HG03457 (cell line): ENCODE results near the gene FBLN2.
"Not testable (repeated sequence)": the region's sequence is repeated elsewhere in the genome, so short reads cannot be mapped to it uniquely, and the experiment has no call there.

Experiments used
- ATAC-seq: cut with Tn5 transposase; IDR thresholded peaks from one replicate; pipeline ENCODE4 v1.9.1; 2021; ENCODE audit warnings: moderate number of reproducible peaks; ENCODE audit not compliant: unreplicated experiment

The FBLN2 gene

GRCh38 chr3:13513913-13514517, 34.9 kb upstream of the FBLN2 start:
- no peak for ATAC-seq

- ATAC-seq: no peak
Observed at GRCh38 chr3:13514639-13515435, 34.1 kb upstream of the FBLN2 start.

- ATAC-seq: no peak
Observed at GRCh38 chr3:13515786-13516759, 32.9 kb upstream of the FBLN2 start.

GRCh38 chr3:13516760-13517135, 32.2 kb upstream of the FBLN2 start:
- ATAC-seq: no peak

GRCh38 chr3:13517253-13517977, 31.5 kb upstream of the FBLN2 start:
- no peak for ATAC-seq

GRCh38 chr3:13518516-13518953, 30.4 kb upstream of the FBLN2 start:
- no peak for ATAC-seq

- ATAC-seq: no peak
Observed at GRCh38 chr3:13519006-13519791, 29.7 kb upstream of the FBLN2 start.

- no peak for ATAC-seq
Observed at GRCh38 chr3:13520326-13520880, 28.5 kb upstream of the FBLN2 start.

- ATAC-seq: no peak
Observed at GRCh38 chr3:13521309-13521708, 27.6 kb upstream of the FBLN2 start.

GRCh38 chr3:13521749-13522148, 27.2 kb upstream of the FBLN2 start:
- not testable (repeated sequence) for ATAC-seq

- no peak for ATAC-seq
Observed at GRCh38 chr3:13522236-13522635, 26.7 kb upstream of the FBLN2 start.

- no peak for ATAC-seq
Observed at GRCh38 chr3:13524979-13525669, 23.8 kb upstream of the FBLN2 start.

- no peak for ATAC-seq
Observed at GRCh38 chr3:13525827-13526625, 22.9 kb upstream of the FBLN2 start.

GRCh38 chr3:13526626-13526949, 22.3 kb upstream of the FBLN2 start:
- ATAC-seq: no peak

- no peak for ATAC-seq
Observed at GRCh38 chr3:13528217-13528867, 20.6 kb upstream of the FBLN2 start.

- no peak for ATAC-seq
Observed at GRCh38 chr3:13529196-13530112, 19.5 kb upstream of the FBLN2 start.
